Esophagus muscularis mucosa (tissue), 3 donors: ENCODE results near the gene BCL2L14.

ENCODE experiments used
- CTCF ChIP-seq, 3 experiments: fragments of 200-600 bp in 2 of 3; fragments of 450-650 bp in 1 of 3; sonication (generic) in 2 of 3; IDR thresholded peaks; one replicate each; pipeline ENCODE4 v1.5.1; 2017 to 2019; ENCODE audit warnings: antibody characterized with exemption in 3 of 3, mild to moderate bottlenecking in 2 of 3, moderate library complexity in 1 of 3
- POLR2A ChIP-seq: fragments of 450-650 bp; IDR thresholded peaks from one replicate; pipeline ENCODE4 v1.6.1; 2017; ENCODE audit warnings: antibody characterized with exemption, moderate library complexity, mild to moderate bottlenecking, low read depth
- POLR2AphosphoS5 ChIP-seq, 2 donors: sonication (generic); formaldehyde crosslinking; IDR thresholded peaks; one replicate each; pipeline ENCODE4 v1.6.1; 2017; ENCODE audit warnings: antibody characterized with exemption in 2 of 2

GRCh38 chr12:12141000-12141399 is 70.3 kb downstream of the BCL2L14 start:
- TF ChIP-seq CTCF (IDR thresholded peaks at IDR 0.05) (no peak), POLR2AphosphoS5 (IDR thresholded peaks at IDR 0.05) (no peak), POLR2A (no peak)
